HFFc6 (cell line): Measurements from ENCODE around the gene APOBEC3C. TPM values are rescaled to one million over a fixed set of nuclear protein-coding genes. Genes with fewer than 3 reads are reported as not detected.

ENCODE experiments used
- DNase-seq: peaks from one replicate; pipeline ENCODE4 v3.0.0-alpha.2; 2018
- H3K27ac Mint-ChIP-seq: 2 replicates; pipeline ENCODE4 v1.8.0; 2020; ENCODE audit warnings: mild to moderate bottlenecking, mixed read lengths
- H3K27me3 Mint-ChIP-seq: 2 replicates; pipeline ENCODE4 v1.8.0; 2021; ENCODE audit warnings: mild to moderate bottlenecking, moderate library complexity, mixed read lengths; ENCODE audit not compliant: insufficient read depth
- H3K36me3 Mint-ChIP-seq: 2 replicates; pipeline ENCODE4 v1.8.0; 2021; ENCODE audit warnings: low read depth, mixed read lengths
- H3K4me1 Mint-ChIP-seq: 2 replicates; pipeline ENCODE4 v1.8.0; 2020; ENCODE audit warnings: low read depth, mixed read lengths
- H3K4me3 Mint-ChIP-seq: 2 replicates; pipeline ENCODE4 v1.8.0; 2020; ENCODE audit warnings: mild to moderate bottlenecking, moderate library complexity, mixed read lengths
- H3K9me3 Mint-ChIP-seq: 2 replicates; pipeline ENCODE4 v1.8.0; 2020; ENCODE audit warnings: mild to moderate bottlenecking, mixed read lengths
- long read RNA-seq: library from polyadenylated mRNA; unstranded; transcript quantifications from one replicate; pipeline ENCODE4 v2.0.0, GENCODE V29; 2019
- total RNA-seq, 6 experiments: library from RNA; stranded (reverse); fragmentation: NEBNext Ultra II Directional; extraction: Animal tissue kit (Norgen Biotek cat#: 25700); gene quantifications; 2 replicates in 1 of 6; 3 replicates in 5 of 6; pipeline ENCODE4 v1.2.3, GENCODE V29; 2021
- TF ChIP-seq, protein P1 (sequence below): fragments of 200-600 bp; sonication (generic); IDR thresholded peaks from 2 replicates; pipeline ENCODE4 v1.5.0; 2021; ENCODE audit warnings: antibody characterized with exemption, mild to moderate bottlenecking

The APOBEC3C gene
- total RNA-seq = 10 to 100 TPM; 43.9 to 93.9 (median 83.5) TPM
- long read RNA-seq, transcript APOBEC3C-201 (4 exons, 2,818 nt) = major isoform, 59 of 78 reads
- long read RNA-seq, partial matches to known transcripts = 17 of 78 reads
- long read RNA-seq, other reads (novel, unspliced or antisense) = 2 of 78 reads

DNA sequence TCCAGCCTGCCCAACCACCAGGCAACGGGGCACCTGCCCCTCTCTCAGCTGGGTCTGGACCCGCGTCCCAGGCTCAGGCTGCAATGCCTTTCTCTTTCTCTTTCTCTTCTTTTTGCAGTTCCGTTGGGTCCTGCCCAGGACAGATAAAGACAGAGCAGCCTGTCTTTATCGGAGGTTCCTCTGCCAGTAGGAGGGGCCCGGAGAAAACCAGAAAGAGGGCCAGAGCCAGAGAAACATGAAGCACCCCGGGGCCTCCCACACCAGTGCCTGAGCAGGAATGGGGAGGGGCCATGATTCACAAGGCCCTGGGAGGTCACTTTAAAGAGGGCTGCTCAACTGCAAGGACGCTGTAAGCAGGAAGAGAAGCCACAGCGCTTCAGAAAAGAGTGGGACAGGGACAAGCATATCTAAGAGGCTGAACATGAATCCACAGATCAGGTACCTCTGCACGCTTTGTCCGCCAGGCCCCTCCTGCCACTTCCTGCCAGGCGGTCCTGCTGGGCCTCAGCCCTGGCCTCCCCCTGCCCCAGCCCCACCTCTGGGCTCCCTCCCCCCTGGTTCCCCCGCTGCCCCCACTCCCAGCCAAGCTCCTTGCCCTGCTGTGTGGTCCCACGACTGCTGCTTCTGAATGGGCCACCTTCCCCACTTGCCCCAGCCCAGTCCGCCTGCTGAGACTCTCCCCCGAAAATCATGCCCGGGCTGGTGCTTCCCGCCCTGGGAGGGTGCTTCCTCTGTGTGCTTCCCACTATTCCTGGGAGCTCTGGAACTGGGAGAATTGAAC is at the start of gene APOBEC3C:
Gene APOBEC3C, plus strand, starts transcription at position 316 of the 781 bp plus-strand sequence. Its CDS starts 106 bp downstream, at position 422.
- H3K4me3 Mint-ChIP-seq = peak within 1 kb of the TSS; percentile 98
- H3K4me1 Mint-ChIP-seq = peaks cover 17% of the 10 kb centered on the region
- TF ChIP-seq, protein P1, sequence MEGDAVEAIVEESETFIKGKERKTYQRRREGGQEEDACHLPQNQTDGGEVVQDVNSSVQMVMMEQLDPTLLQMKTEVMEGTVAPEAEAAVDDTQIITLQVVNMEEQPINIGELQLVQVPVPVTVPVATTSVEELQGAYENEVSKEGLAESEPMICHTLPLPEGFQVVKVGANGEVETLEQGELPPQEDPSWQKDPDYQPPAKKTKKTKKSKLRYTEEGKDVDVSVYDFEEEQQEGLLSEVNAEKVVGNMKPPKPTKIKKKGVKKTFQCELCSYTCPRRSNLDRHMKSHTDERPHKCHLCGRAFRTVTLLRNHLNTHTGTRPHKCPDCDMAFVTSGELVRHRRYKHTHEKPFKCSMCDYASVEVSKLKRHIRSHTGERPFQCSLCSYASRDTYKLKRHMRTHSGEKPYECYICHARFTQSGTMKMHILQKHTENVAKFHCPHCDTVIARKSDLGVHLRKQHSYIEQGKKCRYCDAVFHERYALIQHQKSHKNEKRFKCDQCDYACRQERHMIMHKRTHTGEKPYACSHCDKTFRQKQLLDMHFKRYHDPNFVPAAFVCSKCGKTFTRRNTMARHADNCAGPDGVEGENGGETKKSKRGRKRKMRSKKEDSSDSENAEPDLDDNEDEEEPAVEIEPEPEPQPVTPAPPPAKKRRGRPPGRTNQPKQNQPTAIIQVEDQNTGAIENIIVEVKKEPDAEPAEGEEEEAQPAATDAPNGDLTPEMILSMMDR = peak; percentile 27; the same call in 1 of the 2 replicates
- peak within 1 kb of the TSS; percentile 95 for H3K27ac Mint-ChIP-seq
- H3K27me3 Mint-ChIP-seq = peaks cover 4% of the 10 kb centered on the region; the same call in 1 of the 2 replicates
- H3K36me3 Mint-ChIP-seq = peaks cover 8% of the 10 kb centered on the region; the same call in 1 of the 2 replicates
- H3K9me3 Mint-ChIP-seq = no peaks in the 10 kb centered on the region
- DNase-seq = peak; percentile 86

DNA sequence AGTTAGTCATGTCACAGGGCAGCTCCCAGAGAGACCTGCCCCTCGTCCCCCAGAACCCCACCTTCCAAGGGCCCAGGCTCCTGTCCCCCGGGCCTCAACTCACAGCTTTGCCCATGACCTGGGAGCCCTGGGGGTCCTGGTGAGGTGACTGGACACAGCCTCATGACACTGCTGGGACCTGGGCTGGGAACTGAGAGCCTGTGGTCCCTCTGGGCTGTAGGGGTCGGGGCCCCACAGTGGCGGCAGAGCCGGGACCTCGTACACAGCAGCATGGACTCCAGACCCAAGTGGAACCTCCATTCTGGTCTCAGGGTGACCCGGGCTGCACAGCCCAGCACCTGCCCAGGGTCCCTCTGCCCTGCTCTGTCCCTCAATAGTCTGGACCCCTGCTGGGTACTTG is 49.8 kb upstream of the APOBEC3C start:
- no peak for DNase-seq
- Mint-ChIP-seq H3K9me3 (no peaks in the 10 kb centered on the region), H3K27ac (no peak overlapping the region), H3K4me1 (no peaks in the 10 kb centered on the region), H3K36me3 (no peaks in the 10 kb centered on the region), H3K27me3 (peaks cover 43% of the 10 kb centered on the region), H3K4me3 (no peak overlapping the region)
- TF ChIP-seq, protein P1 = no peak

DNA sequence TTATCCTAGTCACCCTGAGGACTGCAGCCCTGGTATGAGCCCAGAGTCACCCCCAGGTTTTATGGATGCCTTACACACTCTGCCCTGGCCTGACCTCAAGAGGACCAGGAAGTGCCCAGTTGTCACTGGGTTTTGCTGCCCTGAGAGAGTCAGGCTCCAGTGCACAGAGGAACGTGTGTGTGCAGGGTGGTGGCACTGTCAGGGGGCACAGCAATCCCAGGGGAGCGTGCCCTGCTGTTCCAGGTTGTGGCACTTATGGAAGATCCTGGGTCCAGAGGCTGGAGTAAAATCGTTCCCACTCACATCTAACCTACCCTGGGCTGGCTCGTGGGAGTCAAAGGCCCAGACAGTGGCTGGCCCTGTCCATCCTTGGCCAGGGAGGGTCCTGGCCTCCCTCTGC is 49.1 kb upstream of the APOBEC3C start:
- H3K4me3 Mint-ChIP-seq = no peak overlapping the region
- DNase-seq = no peak
- TF ChIP-seq, protein P1 = no peak
- peaks cover 49% of the 10 kb centered on the region for H3K27me3 Mint-ChIP-seq
- no peaks in the 10 kb centered on the region for H3K36me3 Mint-ChIP-seq
- H3K27ac Mint-ChIP-seq = no peak overlapping the region
- no peaks in the 10 kb centered on the region for H3K9me3 Mint-ChIP-seq
- no peaks in the 10 kb centered on the region for H3K4me1 Mint-ChIP-seq

DNA sequence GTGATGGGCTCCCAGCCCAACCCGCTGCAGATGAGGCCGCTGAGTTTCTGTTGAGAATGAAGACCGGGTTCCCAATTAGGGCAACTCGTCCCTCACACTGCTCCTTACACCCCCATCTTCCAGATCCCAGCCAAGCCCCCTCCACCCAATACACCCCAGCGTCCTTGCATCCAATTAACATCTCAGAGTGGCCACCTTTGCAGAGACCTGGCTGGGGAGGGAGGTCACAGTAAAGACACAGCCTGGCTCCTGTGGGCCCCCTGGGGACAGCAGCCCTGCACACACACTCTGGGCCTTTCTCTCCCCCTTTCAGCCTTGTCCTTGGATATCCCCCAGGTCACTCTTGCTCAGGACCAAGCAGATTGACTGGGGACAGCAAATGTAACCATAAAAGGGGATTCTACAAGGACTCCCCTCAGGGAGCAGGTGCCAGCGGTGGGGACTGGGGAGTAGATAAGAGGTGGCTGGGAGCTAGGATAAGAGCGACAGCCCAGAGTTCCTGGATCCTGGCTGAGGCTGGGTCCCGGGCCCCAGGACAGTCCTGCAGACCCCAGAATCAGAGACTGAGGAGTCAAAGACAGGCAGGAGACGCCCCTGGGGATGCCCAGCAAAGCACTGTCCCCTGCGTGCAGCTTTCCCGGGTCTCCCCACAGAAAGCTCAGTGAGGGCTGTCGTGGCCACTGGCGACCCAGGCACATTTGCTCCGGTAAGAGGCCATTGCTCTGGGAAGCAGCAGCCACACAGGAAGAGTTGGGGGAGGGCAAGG is 48.3 kb upstream of the APOBEC3C start:
- TF ChIP-seq, protein P1 = no peak
- Mint-ChIP-seq H3K27ac (no peak overlapping the region), H3K4me3 (no peak overlapping the region), H3K27me3 (peaks cover 55% of the 10 kb centered on the region), H3K36me3 (no peaks in the 10 kb centered on the region), H3K4me1 (no peaks in the 10 kb centered on the region), H3K9me3 (no peaks in the 10 kb centered on the region)
- no peak for DNase-seq

DNA sequence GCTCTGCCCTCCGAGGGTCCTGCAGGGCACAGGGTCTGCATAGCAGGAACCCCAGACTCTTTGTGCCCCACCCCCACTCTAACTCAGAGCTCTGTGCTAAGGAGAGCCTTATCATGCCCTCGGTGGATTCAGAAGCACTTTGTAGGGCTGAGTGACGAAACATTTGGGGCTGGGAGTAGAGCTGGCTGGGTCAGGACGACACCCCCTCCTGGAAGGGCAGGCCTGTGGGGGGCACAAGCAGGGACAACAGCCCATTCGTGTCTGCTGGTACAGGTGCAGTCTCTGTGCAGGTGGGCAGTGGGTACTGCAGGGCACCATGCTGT is 47.7 kb upstream of the APOBEC3C start:
- Mint-ChIP-seq H3K9me3 (no peaks in the 10 kb centered on the region), H3K36me3 (no peaks in the 10 kb centered on the region), H3K4me1 (no peaks in the 10 kb centered on the region), H3K27me3 (peaks cover 60% of the 10 kb centered on the region), H3K27ac (no peak overlapping the region), H3K4me3 (no peak overlapping the region)
- no peak for DNase-seq
- TF ChIP-seq, protein P1 = no peak
